NCI-H146 treated with DMSO at 0.1 percent for 48 hours (cell line): Measurements from ENCODE around the gene AGAP1.
A peak's percentile ranks its signal among the peaks of the same experiment; 100 is the strongest.

ENCODE experiments used
- DNase-seq: peaks from one replicate; lab custom pipeline; 2025; ENCODE audit not compliant: unreplicated experiment; lab: John Stamatoyannopoulos, UW

Gene AGAP1

GRCh38 chr2:236173036-236173728 is 679.3 kb downstream of the AGAP1 start:
- no peak for DNase-seq

GRCh38 chr2:236173729-236174607 is 680.1 kb downstream of the AGAP1 start:
- no peak for DNase-seq

DNA sequence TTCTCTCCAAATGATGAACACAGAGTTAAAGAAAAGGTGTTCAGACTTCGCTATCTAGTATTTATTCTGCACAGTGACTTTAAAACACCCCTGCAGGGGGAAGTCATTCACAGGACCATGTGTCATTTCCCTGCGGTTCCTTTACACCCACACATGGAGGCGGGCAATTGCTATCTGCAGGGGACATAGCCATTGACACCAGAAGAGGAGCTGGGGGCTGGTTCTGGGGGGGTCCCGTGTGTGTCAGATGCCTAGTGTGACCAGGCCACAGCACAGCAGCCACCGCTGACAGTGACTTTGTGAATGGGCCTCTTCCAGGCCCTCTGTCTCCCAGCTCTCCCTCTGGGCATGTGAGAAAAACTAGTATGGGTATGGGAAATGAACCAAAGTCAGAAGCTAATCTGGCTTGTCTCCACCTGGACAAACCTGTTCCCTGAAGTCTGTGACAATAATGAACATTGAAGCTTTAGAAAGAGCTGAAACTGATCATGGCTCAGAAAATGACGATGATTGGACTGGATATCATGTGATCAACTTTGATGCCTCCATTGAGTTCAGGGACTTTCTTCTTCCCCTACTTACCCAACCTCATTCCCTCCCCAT is 681.8 kb downstream of the AGAP1 start:
- DNase-seq: no peak

DNA sequence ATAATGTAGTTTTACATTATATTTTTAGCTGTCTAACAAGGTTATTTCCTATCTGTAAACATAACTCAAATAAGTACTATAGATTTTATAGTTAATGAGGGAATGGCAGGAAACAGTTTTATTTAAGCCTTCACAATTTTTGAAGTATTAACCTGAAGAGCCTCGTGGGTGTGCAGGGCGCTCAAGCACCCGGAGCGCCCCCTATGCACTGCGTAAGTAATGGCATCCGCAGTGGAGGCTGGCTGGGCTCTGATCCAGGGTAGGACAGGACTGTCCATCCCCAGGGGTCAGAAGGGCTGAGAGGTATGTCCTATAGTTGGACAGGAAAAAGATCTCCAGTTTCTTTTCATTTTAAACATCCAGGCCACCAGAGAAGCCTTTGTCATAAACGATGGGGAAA is 682.6 kb downstream of the AGAP1 start:
- no peak for DNase-seq

DNA sequence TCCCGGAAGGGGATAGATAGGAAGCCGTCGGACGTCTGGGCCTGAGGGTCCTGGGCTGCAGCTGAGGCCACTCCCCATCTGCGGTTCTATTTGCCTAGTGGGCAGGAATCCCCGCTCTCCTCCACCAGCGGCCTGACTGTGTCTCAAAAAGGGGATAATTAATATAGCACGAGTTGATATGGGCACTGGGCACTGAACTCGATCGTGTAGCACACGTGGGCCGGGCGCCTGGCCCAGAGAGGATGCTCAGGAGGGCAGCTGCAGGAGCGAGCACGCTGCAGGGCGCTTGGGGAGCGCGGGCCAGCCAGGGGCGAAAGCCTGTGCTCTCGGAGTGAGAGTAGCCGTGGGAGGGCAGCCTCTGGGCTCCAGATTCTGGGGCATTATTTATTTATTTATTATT is 683.1 kb downstream of the AGAP1 start:
- no peak for DNase-seq

DNA sequence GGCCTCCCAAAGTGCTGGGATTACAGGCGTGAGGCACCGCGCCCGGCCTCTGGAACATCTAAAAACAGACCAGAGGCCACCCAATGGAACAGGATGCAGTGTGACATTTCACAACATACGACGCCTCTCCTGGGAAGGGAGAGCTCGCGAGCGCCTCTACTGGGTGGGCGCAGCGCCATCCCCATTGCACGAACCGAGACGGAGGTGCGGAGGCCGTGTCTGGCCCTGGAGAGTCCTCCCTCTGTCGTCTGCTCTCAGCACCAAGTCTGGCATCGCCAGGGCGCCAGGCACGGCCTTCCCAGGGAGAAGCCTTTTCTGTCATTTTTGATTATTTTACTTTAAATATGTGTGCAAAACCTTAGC is 683.7 kb downstream of the AGAP1 start:
- no peak for DNase-seq

GRCh38 chr2:236177967-236178889 is 684.4 kb downstream of the AGAP1 start:
- DNase-seq: no peak

- DNase-seq: no peak
Observed at GRCh38 chr2:236178890-236179235, 685.0 kb downstream of the AGAP1 start.

GRCh38 chr2:236179236-236180075 is 685.6 kb downstream of the AGAP1 start:
- no peak for DNase-seq

DNA sequence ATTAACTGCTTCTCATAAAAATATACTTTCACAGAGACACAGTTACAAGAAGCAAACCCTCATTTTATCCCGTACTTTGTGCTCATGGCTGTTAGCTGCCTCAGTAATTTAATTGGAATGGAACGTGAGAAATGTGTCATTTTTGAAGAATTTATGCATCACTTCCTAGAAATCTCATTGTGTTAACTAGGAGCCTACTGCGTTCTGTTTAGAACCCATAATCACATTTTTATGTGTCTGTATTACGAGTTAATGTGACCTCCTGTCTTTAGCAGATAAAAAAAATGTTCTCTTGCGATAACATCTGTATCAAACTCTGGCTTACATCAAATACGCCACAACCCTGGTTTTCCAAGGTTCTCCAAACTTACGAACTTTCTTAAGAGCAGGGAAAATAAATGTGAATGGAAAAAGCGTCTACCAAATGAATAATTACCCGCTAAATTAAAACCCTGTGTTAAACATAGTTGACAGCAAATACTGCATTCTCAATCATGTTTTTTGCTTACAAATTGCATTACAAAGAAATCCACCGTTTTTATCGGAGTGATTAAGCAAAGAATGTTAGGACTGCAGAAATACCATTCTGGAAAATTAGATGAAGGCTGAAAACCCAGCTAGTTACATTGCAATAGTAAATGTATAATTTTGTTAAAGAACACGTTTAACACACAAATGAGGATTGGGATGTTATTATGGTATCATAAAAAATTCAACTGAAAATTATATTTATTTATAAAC is 686.4 kb downstream of the AGAP1 start:
- DNase-seq: no peak

- peak; percentile 56 for DNase-seq
Observed at GRCh38 chr2:236180831-236181453, 687.1 kb downstream of the AGAP1 start.
